K562 (cell line): ENCODE measurements around the gene PPIF. TPM values are rescaled to one million over a fixed set of nuclear protein-coding genes. Genes with fewer than 3 reads are reported as not detected.

Experiments
- ARID4B ChIP-seq: sonication (generic); formaldehyde crosslinking; IDR thresholded peaks from 2 replicates; pipeline ENCODE4 v1.8.0; 2022; ENCODE audit warnings: mild to moderate bottlenecking, missing genetic modification reagents
- ATF7 ChIP-seq: fragments of 450-650 bp; IDR thresholded peaks from 2 replicates; pipeline ENCODE4 v1.7.1; 2014; ENCODE audit warnings: mild to moderate bottlenecking, moderate library complexity
- BRD4 ChIP-seq: fragments of 200-600 bp; sonication (generic); IDR thresholded peaks from 2 replicates; pipeline ENCODE4 v1.6.1; 2017; ENCODE audit warnings: inconsistent platforms
- BRD9 ChIP-seq: fragments of 450-650 bp; IDR thresholded peaks from 2 replicates; pipeline ENCODE4 v1.6.1; 2018; ENCODE audit warnings: low read depth; ENCODE audit not compliant: partially characterized antibody
- CBFA2T3 ChIP-seq: fragments of 450-650 bp; IDR thresholded peaks from 2 replicates; pipeline ENCODE4 v1.6.1; 2017
- CBX1 ChIP-seq: sonication (generic); IDR thresholded peaks from 2 replicates; pipeline ENCODE4 v1.6.1; 2016; ENCODE audit warnings: antibody characterized with exemption, low read depth, mild to moderate bottlenecking
- CC2D1A ChIP-seq: fragments of 450-650 bp; IDR thresholded peaks from 2 replicates; pipeline ENCODE4 v1.6.1; 2017; ENCODE audit warnings: mild to moderate bottlenecking
- CREM ChIP-seq: IDR thresholded peaks from 2 replicates; pipeline ENCODE4 v1.6.1; 2014; ENCODE audit warnings: antibody characterized with exemption, low read depth
- CXXC5 ChIP-seq: fragments of 250-450 bp; sonication (Bioruptor Pico); IDR thresholded peaks from 2 replicates; pipeline ENCODE4 v1.8.0; 2022; ENCODE audit warnings: inconsistent platforms, mild to moderate bottlenecking, moderate library complexity
- ESRRA ChIP-seq: fragments of 450-650 bp; IDR thresholded peaks from 2 replicates; pipeline ENCODE4 v1.6.1; 2014; ENCODE audit warnings: low read depth, mild to moderate bottlenecking, moderate library complexity, borderline replicate concordance
- ID3 ChIP-seq, 2 experiments: fragments of 250-450 bp in 1 of 2; fragments of 450-650 bp in 1 of 2; sonication (Bioruptor Pico) in 1 of 2; IDR thresholded peaks; 2 replicates each; pipeline versions ENCODE4 v1.6.1 to v1.8.0; 2016 to 2021; ENCODE audit warnings: mild to moderate bottlenecking in 2 of 2, moderate library complexity in 2 of 2, missing compliant biosample characterization in 1 of 2, missing genetic modification characterization in 1 of 2
- NFRKB ChIP-seq: fragments of 450-650 bp; IDR thresholded peaks from 2 replicates; pipeline ENCODE4 v1.6.1; 2016; ENCODE audit warnings: low read depth
- NR0B1 ChIP-seq: fragments of 450-650 bp; IDR thresholded peaks from one replicate; pipeline ENCODE4 v1.6.1; 2018; ENCODE audit warnings: mild to moderate bottlenecking, moderate library complexity; ENCODE audit not compliant: partially characterized antibody
- NUFIP1 ChIP-seq: fragments of 450-650 bp; IDR thresholded peaks from 2 replicates; pipeline ENCODE4 v1.6.1; 2018; ENCODE audit not compliant: partially characterized antibody
- SMARCB1 ChIP-seq: IDR thresholded peaks from 2 replicates; pipeline ENCODE4 v1.6.1; 2011; ENCODE audit warnings: improper control_type of control experiment, low read depth; ENCODE audit not compliant: insufficient read length
- SPI1 ChIP-seq: IDR thresholded peaks from 2 replicates; pipeline ENCODE4 v1.6.1; 2011; ENCODE audit warnings: low read depth, low read length, control low read depth, borderline replicate concordance
- YY1 ChIP-seq, 3 experiments: IDR thresholded peaks; 2 replicates each; pipeline ENCODE4 v1.6.1; 2011; ENCODE audit warnings: low read length in 2 of 3, mild to moderate bottlenecking in 2 of 3, moderate library complexity in 2 of 3, borderline replicate concordance in 1 of 3, control low read depth in 1 of 3, low read depth in 1 of 3; ENCODE audit not compliant: insufficient read depth in 3 of 3, insufficient replicate concordance in 2 of 3, control insufficient read depth in 1 of 3, insufficient read length in 1 of 3; ENCODE audit errors: extremely low read depth in 1 of 3
- ZBTB1 ChIP-seq: sonication (generic); formaldehyde crosslinking; IDR thresholded peaks from 2 replicates; pipeline ENCODE4 v1.8.1; 2023; ENCODE audit warnings: missing genetic modification reagents, low read depth, mild to moderate bottlenecking, borderline replicate concordance
- ZKSCAN1 ChIP-seq: fragments of 150-350 bp; IDR thresholded peaks from 2 replicates; pipeline ENCODE4 v1.6.1; 2016; ENCODE audit warnings: low read depth, low read length
- polyA plus RNA-seq, 8 experiments: library from polyadenylated mRNA; depleted of rRNA in 4 of 8; stranded (reverse) in 5 of 8; unstranded in 3 of 8; fragments of >200 nt; fragmentation: Nextera tagmentation in 2 of 8; fragmentation: Illumina TruSeq in 1 of 8; extraction: Ambion mirVana in 2 of 8; extraction: Trizol in 1 of 8; gene quantifications; 2 replicates each; pipeline versions ENCODE4 v1.2.1 to v1.2.3, GENCODE V29; 2011 to 2014; ENCODE audit warnings: inconsistent platforms in 1 of 8, missing spikeins in 1 of 8
- total RNA-seq, 7 experiments: library from RNA; depleted of rRNA in 6 of 7; stranded (reverse); fragments of >200 nt in 6 of 7; fragmentation: Illumina TruSeq in 2 of 7; extraction: Trizol in 2 of 7; gene quantifications; 2 replicates each; pipeline versions ENCODE4 v1.2.1 to v1.2.3, GENCODE V29; 2011 to 2021; ENCODE audit warnings: low replicate concordance in 1 of 7

The PPIF gene
- total and polyA plus RNA-seq, 9 of the 15 experiments (the other 6 are each of a cell fraction or from before 2014, with no cell fraction given), result 40.9 to 287 (median 117) TPM

GRCh38 chr10:79390551-79391229, 43.4 kb downstream of the PPIF start (continued):
- TF ChIP-seq ARID4B (CRISPR knock-in tag) (peak; percentile 64; the same call in 1 of the 2 replicates), CBX1 (peak; percentile 68; the same call in 1 of the 2 replicates), ZBTB1 (CRISPR knock-in tag) (peak; percentile 35; the same call in 1 of the 2 replicates), ZKSCAN1 (peak; percentile 97), BRD4 (0 out of 2 replicates have a peak, but pooled peaks have one; percentile 29), SPI1 (peak; percentile 84), CBFA2T3 (peak; percentile 57), NUFIP1 (no peak), CC2D1A (0 out of 2 replicates have a peak, but pooled peaks have one; percentile 47), ESRRA (peak; percentile 36; the same call in 1 of the 2 replicates), NR0B1 (no peak), CREM (peak; percentile 63), BRD9 (peak; percentile 47), NFRKB (peak; percentile 77), CXXC5 (CRISPR knock-in tag) (0 out of 2 replicates have a peak, but pooled peaks have one; percentile 42), SMARCB1 (no peak), YY1 (IDR thresholded peaks at IDR 0.05; ENCODE audit: borderline replicate concordance in 1 of 3, control insufficient read depth in 1 of 3, extremely low read depth in 1 of 3, insufficient read depth in 3 of 3, insufficient read length in 1 of 3, insufficient replicate concordance in 2 of 3, low read depth in 1 of 3, low read length in 2 of 3) (peak in 2 of 3 experiments; percentile 39 to 73), ATF7 (no peak; the same call in 1 of the 2 replicates), ID3 (CRISPR knock-in tag; IDR thresholded peaks at IDR 0.05) (no peak), ID3 (tag; IDR thresholded peaks at IDR 0.05) (peak; percentile 50; the same call in 1 of the 2 replicates)
